GM21367 (cell line): ENCODE measurements around the gene TP53RK.
"Not testable (repeated sequence)": the region's sequence is repeated elsewhere in the genome, so short reads cannot be mapped to it uniquely, and the experiment has no call there.

Experiments
- ATAC-seq: cut with Tn5 transposase; IDR thresholded peaks from one replicate; pipeline ENCODE4 v1.9.1; 2021; ENCODE audit not compliant: unreplicated experiment

TP53RK gene

DNA sequence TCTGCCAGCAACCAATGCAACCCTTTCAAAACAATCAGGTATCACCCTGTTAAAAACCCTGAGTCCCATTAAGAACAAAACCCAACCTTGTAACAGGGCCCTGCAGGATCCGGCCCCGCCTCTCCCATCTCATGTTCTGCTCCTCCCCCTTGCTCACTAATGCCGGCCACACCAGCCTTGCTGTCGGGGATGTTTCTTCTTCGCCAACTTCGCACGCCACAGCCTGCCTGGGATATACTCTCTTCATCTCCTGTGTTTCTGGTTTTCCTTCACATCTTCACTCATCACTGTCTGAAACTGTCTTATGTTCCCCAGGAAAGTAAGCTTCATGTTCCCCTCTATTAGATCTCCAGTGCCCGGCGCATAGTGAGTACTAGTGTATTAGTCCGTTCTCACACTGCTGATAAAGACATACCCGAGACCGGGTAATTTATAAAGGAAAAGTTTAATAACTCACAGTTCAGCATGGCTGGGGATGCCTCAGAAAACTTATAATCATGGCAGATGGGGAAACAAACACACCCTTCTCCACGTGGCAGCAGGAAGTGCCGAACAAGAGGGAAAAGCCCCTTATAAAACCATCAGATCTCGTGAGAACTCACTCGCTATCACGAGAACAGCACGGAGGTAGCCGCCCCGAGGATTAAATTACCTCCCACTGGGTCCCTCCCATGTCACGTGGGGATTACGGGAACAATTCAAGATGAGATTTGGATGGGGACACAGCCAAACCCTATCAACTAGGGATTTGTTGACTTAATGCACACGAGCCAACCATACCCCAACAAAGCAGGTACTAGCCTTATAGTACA, 5.1 kb downstream of the TP53RK start:
- ATAC-seq = no peak

DNA sequence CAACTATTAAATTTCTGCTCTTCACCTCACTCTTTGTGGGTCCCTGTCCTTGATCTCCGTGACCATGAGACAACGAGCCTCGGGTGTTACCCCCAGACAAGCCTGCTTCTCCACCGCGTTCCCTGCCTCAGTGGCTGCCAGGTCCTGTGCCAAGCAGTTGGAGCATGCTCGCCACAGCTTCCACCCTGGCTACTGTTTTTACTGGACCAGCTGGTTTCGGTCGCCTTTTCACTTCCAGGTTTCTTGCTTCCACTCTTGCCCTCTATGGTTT, 5.6 kb downstream of the TP53RK start:
- no peak for ATAC-seq

DNA sequence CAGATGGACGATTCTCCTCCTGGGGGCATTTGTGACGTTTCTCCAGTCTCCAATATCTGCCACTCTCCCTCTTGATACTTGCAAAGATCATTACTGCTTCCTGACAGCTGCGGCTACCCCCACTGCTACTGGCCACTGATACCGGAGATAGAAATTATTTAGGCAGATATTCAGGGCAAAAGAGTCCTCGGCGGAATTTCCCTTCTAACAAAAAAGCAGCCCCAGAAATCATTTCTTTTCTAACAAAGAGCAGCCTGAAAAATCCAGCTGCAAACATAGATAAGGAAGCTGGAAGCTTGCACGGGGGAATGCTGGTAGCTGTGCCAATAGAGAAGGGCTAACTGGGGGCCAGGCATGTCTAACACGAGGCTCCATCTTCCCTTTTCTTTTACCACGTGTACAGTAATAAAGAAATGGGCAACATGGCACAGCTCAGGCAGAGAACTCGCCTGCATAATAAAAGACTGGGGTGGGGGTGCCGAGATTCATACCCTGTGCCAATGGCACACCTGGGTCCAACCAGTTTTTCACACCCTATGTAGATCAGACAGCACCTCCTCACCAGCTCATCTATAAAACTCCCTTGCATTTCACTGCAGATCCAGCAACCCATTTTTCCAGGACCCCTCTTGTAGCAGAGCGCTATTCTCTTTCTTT, 6.1 kb downstream of the TP53RK start:
- no peak for ATAC-seq

DNA sequence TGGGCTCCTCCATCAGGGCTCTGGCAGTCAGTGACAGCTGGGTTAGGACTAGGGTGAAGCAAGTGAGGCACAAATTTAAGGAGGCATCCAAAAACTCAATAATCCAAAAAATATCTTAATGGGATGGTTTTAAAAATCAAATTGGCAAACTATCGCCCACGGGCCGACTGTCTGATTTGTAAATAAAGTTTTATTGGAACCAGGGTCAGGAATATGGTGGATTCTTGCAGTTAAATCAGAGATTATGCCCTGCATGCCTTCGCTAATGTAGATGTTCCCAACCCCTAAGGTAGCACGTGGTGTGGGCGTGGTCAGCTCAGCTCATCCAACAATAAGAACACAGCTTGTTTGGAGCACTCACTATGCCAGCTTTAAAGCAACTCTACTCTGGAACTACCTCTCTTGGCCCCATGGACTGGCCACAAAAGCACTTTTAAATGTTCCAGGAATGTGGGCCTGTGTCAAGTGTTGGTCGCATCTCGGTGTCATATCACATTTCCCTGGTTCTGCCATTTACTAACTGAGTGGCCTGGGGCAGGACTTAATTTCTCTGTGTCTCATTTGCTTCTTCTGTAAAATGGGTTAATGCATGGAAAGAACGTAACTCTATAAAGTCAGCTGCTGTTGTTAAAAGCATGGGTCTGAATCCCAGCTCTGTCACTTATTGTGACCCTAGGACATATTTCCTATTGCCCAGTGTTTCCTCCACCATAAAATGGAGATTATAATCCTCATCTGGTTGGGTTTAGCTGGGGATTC, 7.0 kb downstream of the TP53RK start:
- ATAC-seq = no peak

DNA sequence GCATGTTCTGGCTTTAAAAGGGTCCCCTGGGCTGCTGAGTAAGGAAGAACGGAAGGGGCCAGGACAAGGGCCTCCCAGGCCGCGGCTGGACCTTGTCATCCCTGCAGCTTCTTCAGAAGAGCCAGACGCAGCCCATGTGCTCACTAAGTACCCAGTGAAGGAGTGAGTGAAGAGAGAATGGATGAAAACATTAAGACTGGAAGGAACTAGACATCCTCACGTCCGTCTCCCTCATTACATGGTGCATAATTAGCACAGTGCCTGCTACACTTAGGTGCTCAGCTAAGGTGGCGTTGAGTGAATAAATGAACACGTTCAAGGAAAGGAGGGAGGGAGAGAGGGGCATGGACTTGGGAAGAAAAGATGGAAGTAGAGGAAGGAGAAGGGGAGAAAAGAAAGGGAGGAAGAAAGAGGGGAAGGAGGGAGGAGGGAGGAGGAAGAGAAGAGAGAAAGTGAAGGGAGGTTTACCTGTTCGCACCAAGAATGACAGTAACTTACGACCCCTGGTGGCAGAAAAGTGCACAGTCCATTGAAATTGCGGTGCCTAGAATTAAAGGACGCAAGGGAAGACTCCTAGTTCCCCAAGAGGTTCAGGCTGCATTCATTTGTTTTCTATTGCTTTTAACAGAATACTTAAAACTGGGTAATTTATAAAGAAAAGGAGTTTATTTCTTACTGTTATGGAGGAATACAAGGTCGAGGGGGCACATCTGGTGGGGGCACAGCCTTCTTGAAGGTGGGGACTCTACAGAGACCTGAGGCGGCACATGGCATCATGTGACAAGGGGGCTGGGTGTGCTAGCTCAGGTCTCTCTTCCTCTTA, 8.0 kb downstream of the TP53RK start:
- no peak for ATAC-seq

DNA sequence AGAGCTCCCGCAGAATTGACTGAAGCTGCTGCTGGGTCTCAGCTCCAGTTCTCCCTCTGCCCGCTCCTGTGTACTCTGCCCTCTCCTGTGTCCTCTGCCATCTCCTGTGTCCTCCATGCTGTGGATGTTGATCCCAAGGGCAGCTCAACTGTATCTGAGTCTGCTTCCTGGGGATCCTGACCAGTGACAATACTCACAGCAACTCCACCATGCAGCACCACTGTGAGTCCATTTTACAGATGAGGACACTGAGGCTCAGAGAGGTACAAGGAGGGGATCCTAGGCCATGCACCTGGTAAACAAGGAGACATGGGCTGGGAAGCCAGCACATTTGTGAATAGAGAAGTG, 8.6 kb downstream of the TP53RK start:
- no peak for ATAC-seq

DNA sequence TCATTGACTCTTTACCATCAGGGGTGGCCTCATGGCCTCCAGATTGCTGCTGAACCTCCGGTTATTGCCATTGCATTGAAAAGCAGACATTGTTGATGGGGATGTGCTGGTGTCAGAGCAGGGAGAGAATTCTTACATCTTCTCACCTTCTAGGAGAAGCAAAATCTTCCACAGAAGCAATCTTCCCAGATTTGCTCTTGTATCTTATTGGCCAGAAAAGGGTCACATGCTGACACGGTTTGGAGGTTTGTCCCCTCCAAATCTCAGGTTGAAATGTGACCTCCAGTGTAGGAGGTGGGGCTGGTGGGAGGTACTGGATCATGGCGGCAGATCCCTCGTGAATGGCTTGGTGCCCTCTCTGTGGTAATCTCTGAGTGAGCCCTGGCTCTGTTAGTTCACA, 10.7 kb downstream of the TP53RK start:
- no peak for ATAC-seq

DNA sequence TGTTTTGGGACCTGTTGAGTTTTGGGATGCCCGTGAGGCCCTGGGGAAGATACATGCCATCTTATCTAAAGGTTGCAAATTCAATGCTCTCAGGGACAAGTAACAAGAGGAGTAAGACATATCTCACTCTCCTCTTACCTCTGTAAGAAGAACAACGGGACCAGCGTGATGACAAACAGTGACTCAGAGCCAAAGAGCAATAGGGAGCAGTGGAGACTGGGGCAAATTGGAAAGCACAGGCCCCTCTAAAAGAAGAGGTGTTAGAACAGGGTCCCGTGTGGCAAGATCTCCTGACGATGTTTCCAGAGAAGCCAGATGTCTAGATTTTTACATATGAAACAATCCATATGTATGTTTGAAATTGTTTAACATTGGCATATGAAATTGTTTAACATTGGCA, 11.6 kb downstream of the TP53RK start:
- no peak for ATAC-seq

DNA sequence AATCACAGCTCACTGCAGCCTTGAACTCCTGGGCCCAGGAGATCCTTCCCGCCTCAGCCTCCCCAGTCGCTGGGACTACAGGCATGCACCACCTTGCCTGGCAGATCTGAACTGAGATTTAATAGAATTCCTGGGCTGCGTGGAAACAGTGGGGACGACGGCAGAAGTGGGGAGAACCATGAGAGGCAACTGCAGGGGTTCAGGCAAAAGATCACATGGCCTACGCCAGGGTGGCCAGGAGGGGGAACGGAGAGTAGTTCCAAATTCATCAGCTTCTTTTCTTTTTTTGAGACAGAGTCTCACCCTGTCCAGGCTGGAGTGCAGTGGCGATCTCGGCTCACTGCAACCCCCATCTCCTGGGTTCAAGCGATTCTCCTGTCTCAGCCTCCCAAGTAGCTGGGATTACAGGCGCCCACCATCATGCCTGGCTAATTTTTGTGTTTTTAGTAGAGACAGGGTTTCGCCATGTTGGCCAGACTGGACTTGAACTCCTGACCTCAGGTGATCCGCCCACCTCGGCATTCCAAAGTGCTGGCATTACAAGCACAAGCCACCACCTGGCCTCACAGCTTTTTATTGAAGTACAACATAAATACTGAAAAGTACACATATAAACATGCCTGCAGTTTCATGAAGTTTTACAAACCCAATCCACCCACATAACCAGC, 12.5 kb downstream of the TP53RK start:
- ATAC-seq = not testable (repeated sequence)

DNA sequence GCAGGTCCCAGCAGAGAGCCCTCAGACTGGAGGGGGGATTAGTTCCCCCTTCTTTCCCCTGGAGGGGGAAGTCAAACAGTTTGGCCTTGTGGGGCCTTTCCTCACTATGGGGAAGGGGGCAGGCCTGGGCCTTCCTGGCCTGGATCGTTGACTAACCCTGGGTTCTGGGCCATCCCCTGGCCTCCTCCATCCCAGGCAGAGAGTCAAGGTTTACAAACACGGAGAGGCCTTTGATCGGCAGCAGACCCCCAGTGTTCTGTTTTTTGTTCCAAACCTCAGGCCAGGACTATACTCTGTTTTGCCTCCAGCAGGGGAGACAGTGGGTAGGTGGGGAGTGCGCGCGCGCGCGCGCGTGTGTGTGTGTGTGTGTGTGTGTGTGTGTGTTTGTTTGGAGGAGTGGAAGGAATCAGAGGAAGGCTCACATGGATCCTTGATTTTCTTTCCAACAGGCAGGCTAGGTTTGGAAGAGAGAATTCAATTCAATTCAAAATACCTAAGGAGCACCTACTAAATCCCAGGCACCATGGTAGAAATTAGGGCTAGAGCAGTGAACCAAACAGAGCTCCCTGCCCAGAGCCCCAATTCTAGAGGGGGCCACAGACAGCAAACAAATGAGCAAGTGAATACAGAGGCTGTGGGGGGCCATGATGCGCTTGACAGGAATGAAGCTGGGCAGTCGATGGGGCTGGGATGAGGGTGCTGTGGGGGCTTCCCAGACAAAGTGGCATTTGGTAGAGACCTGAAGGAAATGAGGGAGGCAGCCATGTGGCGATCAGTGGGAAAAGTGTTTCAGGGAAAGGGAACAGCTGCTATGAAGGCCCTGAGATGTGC, 14.8 kb downstream of the TP53RK start:
- ATAC-seq = no peak

DNA sequence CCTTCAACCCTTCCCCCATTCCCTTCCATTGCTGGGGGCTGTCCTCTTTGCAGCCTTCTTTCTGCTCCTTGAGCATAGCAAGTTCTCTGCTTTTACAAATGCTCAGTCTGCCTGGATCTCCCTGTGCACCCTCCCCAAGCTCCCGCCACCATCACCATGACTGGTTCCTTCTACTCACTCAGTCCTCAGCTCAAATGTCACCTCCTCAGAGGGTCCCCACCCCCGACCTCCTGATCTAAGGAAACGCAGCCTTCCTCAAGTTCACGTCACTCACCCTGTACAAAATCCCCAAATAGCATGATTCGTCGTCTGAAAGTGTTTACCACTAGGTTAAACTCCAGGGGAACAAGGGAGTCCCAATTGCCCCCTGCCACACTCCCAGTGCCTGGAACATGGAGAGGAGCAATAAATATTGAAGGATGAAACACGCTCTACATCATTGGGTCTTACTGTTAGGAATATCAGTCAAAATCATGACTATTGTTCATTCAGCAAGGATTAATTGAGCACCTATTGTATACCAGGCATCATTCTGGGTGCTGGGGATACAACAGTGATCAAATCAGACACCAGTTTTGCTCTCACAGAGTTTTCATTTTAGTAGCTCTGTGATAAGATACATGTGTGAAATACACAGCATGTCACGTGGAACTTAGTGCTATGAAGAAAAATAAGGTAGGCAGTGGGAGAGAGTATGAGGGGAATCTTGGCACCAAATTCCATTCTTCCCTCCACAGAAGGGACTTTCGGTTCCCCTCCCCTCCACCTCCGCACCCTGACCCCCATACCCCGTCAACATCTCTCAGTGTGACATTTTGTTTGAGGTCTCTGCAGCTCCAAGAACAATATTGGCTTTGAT, 15.6 kb downstream of the TP53RK start:
- ATAC-seq = no peak

DNA sequence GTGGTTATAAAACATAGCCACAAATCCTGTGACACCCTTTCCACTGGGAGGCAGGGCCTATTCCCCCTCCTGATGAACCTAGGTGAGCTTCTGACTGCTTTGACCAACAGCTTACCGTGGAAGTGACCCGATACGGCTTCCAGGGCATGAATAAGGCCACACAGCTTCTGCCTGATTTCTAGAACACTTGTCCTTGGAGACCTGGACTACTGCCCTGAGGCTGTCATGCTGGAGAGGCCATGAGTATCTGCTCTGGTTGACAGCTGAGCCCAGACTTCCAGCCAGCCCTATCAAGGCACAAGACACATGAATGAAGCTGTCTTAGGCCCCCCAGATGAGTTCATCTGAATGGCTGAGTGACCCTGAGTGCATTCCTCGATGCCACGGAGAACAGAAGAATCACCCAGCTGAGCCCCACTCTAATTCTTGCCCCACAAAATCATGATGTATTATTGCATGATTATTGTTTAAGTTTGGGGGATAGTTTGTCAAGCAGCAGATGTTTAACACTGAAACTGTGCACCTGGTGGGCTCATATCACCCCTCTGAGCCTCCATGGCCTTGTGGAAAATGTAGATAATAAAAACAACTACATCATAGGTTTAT, 16.6 kb downstream of the TP53RK start:
- no peak for ATAC-seq

DNA sequence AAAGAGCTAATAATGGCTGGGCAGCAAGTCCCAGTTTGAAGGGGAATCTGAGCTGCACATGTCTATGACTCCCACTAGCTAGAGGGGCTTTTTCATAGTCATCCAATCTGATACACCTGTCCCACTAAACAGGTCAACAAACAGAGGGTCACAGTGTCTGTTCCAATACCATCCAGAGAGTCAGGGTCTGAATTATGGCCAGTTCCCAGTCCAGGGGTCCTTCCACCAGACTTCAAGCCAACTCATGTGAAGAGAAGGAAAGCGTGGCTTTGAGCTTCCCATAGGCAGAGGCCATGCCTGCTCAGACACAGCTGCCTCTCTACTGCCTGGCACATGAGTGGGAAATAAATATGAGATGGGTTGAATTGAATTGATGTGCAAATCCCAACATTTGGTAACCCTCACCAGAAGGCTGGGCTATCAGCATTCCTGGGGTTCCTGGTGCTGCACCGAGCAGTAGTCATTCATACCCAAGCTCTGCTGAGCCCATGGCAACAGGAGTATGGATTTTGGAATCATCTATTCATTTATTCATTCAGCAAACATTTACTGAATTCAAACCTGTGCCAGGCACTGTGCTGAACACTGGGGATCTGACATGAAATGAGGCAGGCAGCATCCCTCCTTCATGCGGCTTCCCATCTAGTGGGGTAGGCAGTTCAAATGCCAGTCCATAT, 17.2 kb downstream of the TP53RK start:
- ATAC-seq = no peak

DNA sequence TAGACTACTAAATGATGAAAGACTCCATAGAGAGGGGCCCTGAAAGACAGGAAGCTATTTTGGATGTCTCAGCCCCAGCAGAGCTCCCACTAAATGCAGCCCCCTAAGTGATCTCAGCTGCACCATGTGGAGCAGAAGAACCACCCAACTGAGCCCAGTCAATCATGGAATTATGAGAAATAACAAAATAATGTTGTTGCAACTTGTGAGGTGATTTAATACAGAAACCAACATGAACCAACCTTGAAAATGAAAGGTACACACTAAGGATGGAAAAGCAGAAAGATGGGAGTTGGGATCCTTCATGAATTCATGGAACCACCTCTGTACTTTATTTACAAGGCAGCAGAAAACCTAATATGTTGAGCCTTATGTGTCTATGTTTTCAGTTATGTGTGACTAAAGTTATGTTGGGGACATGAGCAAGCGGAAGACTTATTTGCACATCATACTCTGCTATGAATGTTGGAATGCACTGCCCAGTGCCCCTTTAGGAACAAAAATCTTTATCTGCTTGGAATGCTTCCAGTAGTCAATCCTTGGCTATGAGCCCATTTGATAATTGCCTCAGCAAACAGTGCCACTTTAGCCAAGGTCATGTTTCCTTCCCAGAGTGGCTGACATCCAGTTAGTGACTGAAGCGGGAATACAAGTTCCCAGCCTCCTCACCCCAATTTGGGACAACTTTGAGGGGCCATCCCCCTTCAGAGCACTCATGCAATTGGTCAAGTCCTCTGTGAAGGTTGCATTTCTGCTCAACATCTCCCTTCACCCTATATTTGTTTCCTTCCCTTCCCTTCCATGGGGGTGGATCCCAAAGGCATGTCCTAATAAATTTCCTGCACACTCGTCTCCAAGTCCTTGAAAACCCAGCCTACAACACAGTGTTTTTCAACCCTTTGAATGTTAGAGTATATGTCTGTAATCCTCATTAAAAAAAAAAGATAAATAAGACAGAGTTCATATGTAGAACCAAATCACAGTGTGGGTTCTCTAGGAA, 18.4 kb downstream of the TP53RK start:
- no peak for ATAC-seq

DNA sequence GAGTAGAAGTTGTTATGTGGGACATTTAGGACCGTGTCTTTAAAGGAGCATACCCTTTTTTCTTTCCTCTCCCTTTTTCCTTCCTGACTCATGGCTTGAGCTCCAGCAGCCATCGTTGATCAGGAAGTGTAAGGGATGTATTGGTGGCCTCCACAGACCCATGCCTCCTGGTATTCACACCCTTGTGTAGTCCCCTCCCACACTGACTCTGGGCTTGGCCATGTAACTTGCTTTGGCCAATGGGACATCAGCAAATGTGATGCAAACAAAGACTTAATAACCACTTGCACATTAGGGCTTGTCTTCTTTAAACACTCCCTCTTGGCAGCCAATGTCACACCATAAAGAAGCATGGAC, 19.0 kb downstream of the TP53RK start:
- ATAC-seq = no peak

DNA sequence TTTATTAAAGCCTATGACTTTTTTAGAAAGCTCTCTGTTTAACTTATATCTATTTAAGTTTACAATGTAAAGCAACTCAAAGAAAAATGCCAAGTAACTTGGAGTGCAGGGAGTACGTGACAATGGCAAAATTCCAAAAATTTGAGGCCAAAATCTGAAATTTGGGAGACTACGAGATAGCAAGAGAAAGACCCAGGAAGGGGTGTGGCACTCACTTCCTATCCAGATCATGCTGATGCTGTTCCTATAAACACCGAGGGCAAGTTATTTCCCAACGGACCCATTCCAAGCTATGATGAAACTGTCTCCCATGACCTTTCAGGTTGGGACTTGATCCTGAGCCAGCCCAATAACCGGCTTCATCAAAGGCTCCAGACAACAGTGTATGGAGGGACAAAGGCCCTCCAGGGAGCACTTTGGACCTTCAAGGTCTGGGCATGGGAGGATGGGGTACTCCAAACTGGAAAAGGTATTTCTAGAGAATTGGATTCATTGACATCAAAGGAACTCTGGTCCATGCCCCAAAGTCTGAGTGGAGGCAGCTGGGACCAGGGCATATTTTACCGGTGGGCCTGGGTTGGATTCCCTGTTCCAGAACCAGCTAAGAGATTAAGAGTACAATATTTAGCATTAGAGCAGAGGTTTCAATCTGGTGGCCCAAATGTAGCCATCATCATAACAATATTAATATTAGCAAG, 22.3 kb downstream of the TP53RK start:
- no peak for ATAC-seq
